AG04450 (cell line): ENCODE measurements around the gene KAT6B. TPM values are rescaled to one million over a fixed set of nuclear protein-coding genes. Genes with fewer than 3 reads are reported as not detected.
A peak's percentile ranks its signal among the peaks of the same experiment; 100 is the strongest.

Experiments
- CTCF ChIA-PET: fragments of 300-600, 350-600 bp; formaldehyde crosslinking; extraction: SDS; loops from one replicate; lab custom pipeline; 2022; ENCODE audit warnings: antibody characterized with exemption, inconsistent platforms; lab: Charles Lee
- POLR2A ChIA-PET: fragments of 350-600 bp; formaldehyde crosslinking; extraction: SDS; loops from one replicate; lab custom pipeline; 2021; ENCODE audit warnings: antibody characterized with exemption, inconsistent platforms; lab: Yijun Ruan, JAX
- DNase-seq: peaks from one replicate; pipeline ENCODE4 v3.0.0-alpha.2; 2011; ENCODE audit warnings: low read depth, low spot score
- H3K27ac ChIP-seq: one replicate; pipeline ENCODE4 v1.5.1; 2012; ENCODE audit warnings: low read depth, low read length, control low read depth
- H3K27me3 ChIP-seq: one replicate; pipeline ENCODE4 v1.6.0; 2012; ENCODE audit warnings: low read length; ENCODE audit not compliant: control insufficient read depth, insufficient read depth
- H3K4me3 ChIP-seq: 2 replicates; pipeline ENCODE4 v1.5.1; 2011; ENCODE audit warnings: mild to moderate bottlenecking, low read depth, low read length, control low read depth
- H3K9me3 ChIP-seq: 2 replicates; pipeline ENCODE4 v1.5.1; 2012; ENCODE audit warnings: low read length; ENCODE audit not compliant: control insufficient read depth, insufficient read depth
- CTCF ChIP-seq: IDR thresholded peaks from 2 replicates; pipeline ENCODE4 v1.5.1; 2011; ENCODE audit warnings: low read depth, low read length, control low read depth, inconsistent platforms
- polyA plus RNA-seq: library from polyadenylated mRNA; depleted of rRNA; stranded (reverse); fragments of >200 nt; gene quantifications from 2 replicates; pipeline ENCODE4 v1.2.3, GENCODE V29; 2011

Gene KAT6B
- polyA plus RNA-seq, 1 experiment, result 10.4 TPM

GRCh38 chr10:74799721-74800221, 26.6 kb upstream of the KAT6B start:
- no peaks in the 10 kb centered on the region for H3K9me3 ChIP-seq
- H3K27ac ChIP-seq, result no peak overlapping the region
- no peaks in the 10 kb centered on the region for H3K27me3 ChIP-seq
- H3K4me3 ChIP-seq, result no peak overlapping the region; the same call in 1 of the 2 replicates
- DNase-seq, result peak; percentile 48
- ChIA-PET POLR2A (no interaction called here), CTCF (no interaction called here)
- no peak for TF ChIP-seq CTCF

- H3K27ac ChIP-seq, result no peak overlapping the region
- CTCF ChIA-PET, result no interaction called here
- no peak for DNase-seq
- H3K4me3 ChIP-seq, result no peak overlapping the region
- no peaks in the 10 kb centered on the region for H3K9me3 ChIP-seq
- no peak for TF ChIP-seq CTCF
- POLR2A ChIA-PET, result interaction anchor here (0.6 kb wide), 1 partner anchor 76 kb away, joined by 4 read pairs; no protein-coding TSS in a partner anchor
- H3K27me3 ChIP-seq, result no peaks in the 10 kb centered on the region
These were observed 25.0 kb upstream of the KAT6B start for GRCh38 chr10:74801447-74801846.

- POLR2A ChIA-PET, result no interaction called here
- no peaks in the 10 kb centered on the region for H3K27me3 ChIP-seq
- H3K9me3 ChIP-seq, result peaks cover 4% of the 10 kb centered on the region
- no peak overlapping the region for H3K4me3 ChIP-seq
- TF ChIP-seq CTCF, result no peak
- DNase-seq, result no peak
- CTCF ChIA-PET, result no interaction called here
- no peak overlapping the region for H3K27ac ChIP-seq
These were observed 17.9 kb upstream of the KAT6B start for GRCh38 chr10:74808501-74808900.

- no peak for TF ChIP-seq CTCF
- Histone ChIP-seq H3K9me3 (peaks cover 4% of the 10 kb centered on the region), H3K27me3 (no peaks in the 10 kb centered on the region), H3K4me3 (no peak overlapping the region), H3K27ac (no peak overlapping the region)
- DNase-seq, result no peak
- POLR2A ChIA-PET, result no interaction called here
- CTCF ChIA-PET, result no interaction called here
These were observed 16.3 kb upstream of the KAT6B start for GRCh38 chr10:74810087-74810486.

GRCh38 chr10:74813381-74814259, 12.8 kb upstream of the KAT6B start:
- no peak for DNase-seq
- Histone ChIP-seq H3K27ac (no peak overlapping the region), H3K9me3 (peaks cover 7% of the 10 kb centered on the region), H3K27me3 (no peaks in the 10 kb centered on the region), H3K4me3 (no peak overlapping the region)
- ChIA-PET POLR2A (no interaction called here), CTCF (no interaction called here)
- no peak for TF ChIP-seq CTCF
